Measurements from ENCODE around the gene MAP1LC3B2.

Gene MAP1LC3B2

GRCh38 chr12:116559162-116559935 lies at the start of gene MAP1LC3B2:
MAP1LC3B2 (plus strand) TSS chr12:116559381; CDS start chr12:116575943, 16,562 bp downstream.
- FAIRE-seq (peak; percentile 76), DNase-seq (ENCODE audit: low spot score) (peak; percentile 92)

- no peak for FAIRE-seq
- no peak for DNase-seq (ENCODE audit: low spot score)
Observed at GRCh38 chr12:116513944-116514343, 45.2 kb upstream of the MAP1LC3B2 start.

- DNase-seq (ENCODE audit: low spot score) (no peak), FAIRE-seq (no peak)
Observed at GRCh38 chr12:116515684-116516083, 43.5 kb upstream of the MAP1LC3B2 start.

- no peak for DNase-seq (ENCODE audit: low spot score)
- FAIRE-seq: no peak
Observed at GRCh38 chr12:116516657-116517056, 42.5 kb upstream of the MAP1LC3B2 start.

GRCh38 chr12:116517431-116518045 lies 41.6 kb upstream of the MAP1LC3B2 start:
- FAIRE-seq (no peak), DNase-seq (ENCODE audit: low spot score) (no peak)

GRCh38 chr12:116520225-116520760 lies 38.9 kb upstream of the MAP1LC3B2 start:
- DNase-seq (ENCODE audit: low spot score): no peak
- FAIRE-seq: no peak

GRCh38 chr12:116520801-116521471 lies 38.2 kb upstream of the MAP1LC3B2 start:
- FAIRE-seq: peak; percentile 70
- peak; percentile 78 for DNase-seq (ENCODE audit: low spot score)

- DNase-seq (ENCODE audit: low spot score) (no peak), FAIRE-seq (no peak)
Observed at GRCh38 chr12:116524311-116524710, 34.9 kb upstream of the MAP1LC3B2 start.

GRCh38 chr12:116524964-116525379 lies 34.2 kb upstream of the MAP1LC3B2 start:
- DNase-seq (ENCODE audit: low spot score) (peak; percentile 39), FAIRE-seq (no peak)

GRCh38 chr12:116525418-116526001 lies 33.7 kb upstream of the MAP1LC3B2 start:
- DNase-seq (ENCODE audit: low spot score) (peak; percentile 86), FAIRE-seq (peak; percentile 76)

GRCh38 chr12:116528065-116528464 lies 31.1 kb upstream of the MAP1LC3B2 start:
- DNase-seq (ENCODE audit: low spot score) (peak; percentile 88), FAIRE-seq (peak; percentile 78)

GRCh38 chr12:116528498-116528897 lies 30.7 kb upstream of the MAP1LC3B2 start:
- FAIRE-seq (no peak), DNase-seq (ENCODE audit: low spot score) (no peak)

GRCh38 chr12:116529048-116529447 lies 30.1 kb upstream of the MAP1LC3B2 start:
- DNase-seq (ENCODE audit: low spot score) (peak; percentile 86), FAIRE-seq (peak; percentile 87)

- FAIRE-seq (no peak), DNase-seq (ENCODE audit: low spot score) (no peak)
Observed at GRCh38 chr12:116529686-116530085, 29.5 kb upstream of the MAP1LC3B2 start.

- no peak for DNase-seq (ENCODE audit: low spot score)
Observed at GRCh38 chr12:116532428-116532827, 26.8 kb upstream of the MAP1LC3B2 start.

GRCh38 chr12:116532986-116533342 lies 26.2 kb upstream of the MAP1LC3B2 start:
- DNase-seq (ENCODE audit: low spot score) (no peak), FAIRE-seq (no peak)

More at GRCh38 chr12:116532428-116532827, 26.8 kb upstream of the MAP1LC3B2 start:
- no peak for FAIRE-seq

GRCh38 chr12:116533343-116534251 lies 25.6 kb upstream of the MAP1LC3B2 start:
- no peak for DNase-seq (ENCODE audit: low spot score)
- FAIRE-seq: no peak

- FAIRE-seq (no peak), DNase-seq (ENCODE audit: low spot score) (no peak)
Observed at GRCh38 chr12:116534311-116535121, 24.7 kb upstream of the MAP1LC3B2 start.

- DNase-seq (ENCODE audit: low spot score) (no peak), FAIRE-seq (no peak)
Observed at GRCh38 chr12:116535241-116535640, 23.9 kb upstream of the MAP1LC3B2 start.
